22Rv1 (cell line): ENCODE measurements around the gene RCBTB2.

Source experiments
- ZFX ChIP-seq: fragments of 450-650 bp; IDR thresholded peaks from 2 replicates; pipeline ENCODE4 v1.6.1; 2017; ENCODE audit warnings: antibody characterized with exemption, borderline replicate concordance
- TF ChIP-seq, protein P1 (sequence below): fragments of 450-650 bp; IDR thresholded peaks from 2 replicates; pipeline ENCODE4 v1.5.1; 2017; ENCODE audit warnings: mild to moderate bottlenecking

- TF ChIP-seq, protein P1, sequence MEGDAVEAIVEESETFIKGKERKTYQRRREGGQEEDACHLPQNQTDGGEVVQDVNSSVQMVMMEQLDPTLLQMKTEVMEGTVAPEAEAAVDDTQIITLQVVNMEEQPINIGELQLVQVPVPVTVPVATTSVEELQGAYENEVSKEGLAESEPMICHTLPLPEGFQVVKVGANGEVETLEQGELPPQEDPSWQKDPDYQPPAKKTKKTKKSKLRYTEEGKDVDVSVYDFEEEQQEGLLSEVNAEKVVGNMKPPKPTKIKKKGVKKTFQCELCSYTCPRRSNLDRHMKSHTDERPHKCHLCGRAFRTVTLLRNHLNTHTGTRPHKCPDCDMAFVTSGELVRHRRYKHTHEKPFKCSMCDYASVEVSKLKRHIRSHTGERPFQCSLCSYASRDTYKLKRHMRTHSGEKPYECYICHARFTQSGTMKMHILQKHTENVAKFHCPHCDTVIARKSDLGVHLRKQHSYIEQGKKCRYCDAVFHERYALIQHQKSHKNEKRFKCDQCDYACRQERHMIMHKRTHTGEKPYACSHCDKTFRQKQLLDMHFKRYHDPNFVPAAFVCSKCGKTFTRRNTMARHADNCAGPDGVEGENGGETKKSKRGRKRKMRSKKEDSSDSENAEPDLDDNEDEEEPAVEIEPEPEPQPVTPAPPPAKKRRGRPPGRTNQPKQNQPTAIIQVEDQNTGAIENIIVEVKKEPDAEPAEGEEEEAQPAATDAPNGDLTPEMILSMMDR, result no peak
- no peak for TF ChIP-seq ZFX
Observed at GRCh38 chr13:48497669-48498068, 35.2 kb downstream of the RCBTB2 start.
